Thoracic aorta (tissue), 2 donors: ENCODE results near the gene DNAJB8. TPM values are rescaled to one million over a fixed set of nuclear protein-coding genes. Genes with fewer than 3 reads are reported as not detected.

Source experiments
- ATAC-seq: fragments of 150-250 bp; one replicate; pipeline ENCODE4 v1.8.0; 2017; ENCODE audit warnings: low read depth; ENCODE audit not compliant: insufficient number of reproducible peaks, low FRiP score
- DNase-seq: peaks from one replicate; pipeline ENCODE4 v3.0.0-alpha.2; 2020; ENCODE audit warnings: low spot score
- H3K27ac ChIP-seq, 2 donors: fragments of 200-600 bp; sonication (generic); 1 replicate in 1 of 2; 2 replicates in 1 of 2; pipeline ENCODE4 v1.5.1; 2016; ENCODE audit warnings: mild to moderate bottlenecking in 2 of 2, moderate library complexity in 2 of 2
- H3K27me3 ChIP-seq: fragments of 200-600 bp; sonication (generic); replicated peaks from 2 replicates; pipeline ENCODE4 v1.6.0; 2016; ENCODE audit warnings: mild to moderate bottlenecking; ENCODE audit not compliant: insufficient read depth
- H3K36me3 ChIP-seq: fragments of 200-600 bp; sonication (generic); one replicate; pipeline ENCODE4 v1.5.1; 2016
- H3K4me1 ChIP-seq, 2 donors: fragments of 200-600 bp; sonication (generic); 1 replicate in 1 of 2; 2 replicates in 1 of 2; pipeline versions ENCODE4 v1.5.1 to v1.6.0; 2016; ENCODE audit warnings: low read depth in 2 of 2, mild to moderate bottlenecking in 1 of 2; ENCODE audit not compliant: control insufficient read depth in 1 of 2
- H3K4me3 ChIP-seq: fragments of 200-600 bp; sonication (generic); 2 replicates; pipeline ENCODE4 v1.5.1; 2016; ENCODE audit warnings: mild to moderate bottlenecking
- H3K9me3 ChIP-seq: fragments of 200-600 bp; sonication (generic); 2 replicates; pipeline ENCODE4 v1.5.1; 2016
- total RNA-seq, 2 donors: library from RNA; depleted of rRNA; stranded (reverse); fragments of >200 nt; gene quantifications; one replicate each; pipeline versions ENCODE4 v1.1.0 to v1.2.3, GENCODE V29; 2016
- TF ChIP-seq, protein P1 (sequence below): fragments of 200-600 bp; sonication (generic); IDR thresholded peaks from one replicate; pipeline ENCODE4 v1.5.1; 2019; ENCODE audit warnings: antibody characterized with exemption

Gene DNAJB8
- total RNA-seq, 2 donors from 2014 or later: not detected

DNA sequence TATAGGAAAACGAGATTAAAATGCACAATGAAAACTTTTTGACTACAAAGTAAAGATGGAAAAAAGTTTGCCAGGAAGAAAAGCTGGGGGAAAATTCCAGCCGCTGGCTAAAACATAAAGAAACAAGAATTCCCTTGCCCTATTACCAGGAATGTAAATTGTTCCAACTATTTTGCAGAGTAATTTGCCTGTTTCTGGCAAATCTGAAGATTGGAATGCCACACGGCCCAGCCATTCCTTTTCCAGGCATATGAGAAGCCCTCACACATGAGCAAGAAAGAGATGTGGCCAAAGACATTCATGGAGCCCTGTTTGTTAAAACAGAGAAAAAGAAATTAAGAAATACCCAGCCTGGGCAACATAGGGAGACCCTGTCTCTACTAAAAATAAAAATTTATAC, 34.7 kb upstream of the DNAJB8 start:
- no peak overlapping the region for H3K27ac ChIP-seq
- ATAC-seq (no peak), DNase-seq (no peak)
- H3K27me3 ChIP-seq: peaks cover 18% of the 10 kb centered on the region
- no peaks in the 10 kb centered on the region for H3K9me3 ChIP-seq
- no peaks in the 10 kb centered on the region for H3K36me3 ChIP-seq
- TF ChIP-seq, protein P1, sequence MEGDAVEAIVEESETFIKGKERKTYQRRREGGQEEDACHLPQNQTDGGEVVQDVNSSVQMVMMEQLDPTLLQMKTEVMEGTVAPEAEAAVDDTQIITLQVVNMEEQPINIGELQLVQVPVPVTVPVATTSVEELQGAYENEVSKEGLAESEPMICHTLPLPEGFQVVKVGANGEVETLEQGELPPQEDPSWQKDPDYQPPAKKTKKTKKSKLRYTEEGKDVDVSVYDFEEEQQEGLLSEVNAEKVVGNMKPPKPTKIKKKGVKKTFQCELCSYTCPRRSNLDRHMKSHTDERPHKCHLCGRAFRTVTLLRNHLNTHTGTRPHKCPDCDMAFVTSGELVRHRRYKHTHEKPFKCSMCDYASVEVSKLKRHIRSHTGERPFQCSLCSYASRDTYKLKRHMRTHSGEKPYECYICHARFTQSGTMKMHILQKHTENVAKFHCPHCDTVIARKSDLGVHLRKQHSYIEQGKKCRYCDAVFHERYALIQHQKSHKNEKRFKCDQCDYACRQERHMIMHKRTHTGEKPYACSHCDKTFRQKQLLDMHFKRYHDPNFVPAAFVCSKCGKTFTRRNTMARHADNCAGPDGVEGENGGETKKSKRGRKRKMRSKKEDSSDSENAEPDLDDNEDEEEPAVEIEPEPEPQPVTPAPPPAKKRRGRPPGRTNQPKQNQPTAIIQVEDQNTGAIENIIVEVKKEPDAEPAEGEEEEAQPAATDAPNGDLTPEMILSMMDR: no peak
- H3K4me3 ChIP-seq: no peak overlapping the region
- H3K4me1 ChIP-seq: peaks cover 3 to 16% of the 10 kb centered on the region in 2 donors

DNA sequence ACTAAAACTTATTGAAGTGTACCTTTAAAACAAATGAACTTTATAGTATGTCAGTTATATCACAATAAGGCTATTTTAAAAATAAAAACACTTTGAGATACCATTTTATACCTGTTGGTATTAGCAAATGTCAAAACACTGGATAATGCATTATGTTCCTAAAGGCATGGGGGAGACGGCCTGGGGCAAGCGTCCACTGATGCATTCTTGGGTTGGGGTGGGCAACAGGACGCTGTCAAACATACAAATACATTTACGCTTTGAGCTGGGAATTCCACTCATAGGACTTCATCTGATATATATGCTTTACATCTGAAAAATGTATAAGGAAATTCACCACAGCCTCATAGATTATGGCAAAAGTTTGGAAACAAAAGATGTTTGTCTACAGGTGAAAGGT, 33.9 kb upstream of the DNAJB8 start:
- Histone ChIP-seq H3K27ac (no peak overlapping the region), H3K9me3 (no peaks in the 10 kb centered on the region), H3K27me3 (peaks cover 22% of the 10 kb centered on the region), H3K4me3 (no peak overlapping the region), H3K36me3 (no peaks in the 10 kb centered on the region), H3K4me1 (peaks cover 3 to 16% of the 10 kb centered on the region in 2 donors)
- DNase-seq (no peak), ATAC-seq (no peak)
- TF ChIP-seq, protein P1: no peak

DNA sequence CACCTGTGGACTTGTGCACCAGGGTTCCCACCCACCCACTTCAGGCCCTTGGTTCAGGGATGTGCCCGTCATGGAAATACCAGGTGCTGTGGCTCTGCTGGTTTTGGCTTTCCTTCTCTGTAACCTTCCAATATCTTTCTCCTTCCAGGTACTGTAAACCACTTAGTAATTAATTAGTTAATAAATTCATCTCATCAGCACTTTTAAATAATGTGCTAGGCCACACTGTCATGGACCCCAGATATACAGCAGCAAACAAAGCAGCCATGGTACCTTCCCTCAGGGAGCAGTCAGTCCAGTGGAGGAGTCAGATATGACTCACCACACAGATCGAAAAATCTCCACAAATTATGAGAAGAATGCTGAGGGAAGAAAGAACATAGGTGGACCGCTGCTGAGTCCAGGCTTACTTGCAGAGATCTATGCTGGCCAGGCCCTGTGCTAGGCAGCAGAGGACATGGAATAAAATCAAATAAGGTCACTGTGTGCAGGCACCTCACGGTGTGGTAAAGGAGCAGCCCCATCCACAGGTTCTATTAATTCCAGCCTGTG, 33.1 kb upstream of the DNAJB8 start:
- TF ChIP-seq, protein P1: no peak
- H3K4me1 ChIP-seq: peaks cover 3 to 16% of the 10 kb centered on the region in 2 donors
- no peaks in the 10 kb centered on the region for H3K9me3 ChIP-seq
- no peak overlapping the region for H3K4me3 ChIP-seq
- ATAC-seq: no peak
- no peak for DNase-seq
- no peak overlapping the region for H3K27ac ChIP-seq
- no peaks in the 10 kb centered on the region for H3K36me3 ChIP-seq
- H3K27me3 ChIP-seq: peaks cover 22% of the 10 kb centered on the region

DNA sequence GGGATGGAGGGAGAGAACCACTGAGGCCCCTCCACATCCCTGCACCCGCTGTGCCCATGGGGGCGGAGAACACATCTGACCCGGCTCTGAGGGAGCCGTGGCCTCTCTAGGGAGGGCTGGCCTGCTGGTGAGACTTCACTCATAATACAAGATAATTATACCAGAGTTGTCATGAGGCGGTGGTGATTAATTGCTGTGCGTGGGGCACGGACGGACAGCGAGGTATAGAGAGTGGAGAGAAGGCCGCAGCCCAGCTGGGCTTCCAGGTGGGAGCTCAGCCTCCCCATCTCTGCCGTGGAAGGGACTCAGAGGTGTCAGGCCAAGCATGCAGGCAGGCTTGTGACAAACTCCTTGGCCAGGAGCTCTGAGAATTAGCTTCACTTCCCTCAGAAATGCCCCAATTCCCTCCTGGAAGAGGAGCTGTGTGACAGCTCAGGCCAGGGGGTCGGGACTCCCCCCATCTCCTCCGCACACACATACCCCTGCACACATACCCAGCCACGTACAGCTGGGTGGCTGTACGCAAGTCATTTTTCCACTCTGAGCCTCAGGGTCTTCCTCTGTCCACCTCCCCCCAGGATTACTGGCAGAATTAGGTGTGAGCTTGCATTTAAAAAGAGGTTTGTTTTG, 32.3 kb upstream of the DNAJB8 start:
- H3K27ac ChIP-seq: no peak overlapping the region
- no peak overlapping the region for H3K4me3 ChIP-seq
- H3K9me3 ChIP-seq: no peaks in the 10 kb centered on the region
- peaks cover 3 to 16% of the 10 kb centered on the region in 2 donors for H3K4me1 ChIP-seq
- DNase-seq (no peak), ATAC-seq (no peak)
- TF ChIP-seq, protein P1: no peak
- H3K27me3 ChIP-seq: peaks cover 22% of the 10 kb centered on the region
- H3K36me3 ChIP-seq: no peaks in the 10 kb centered on the region

DNA sequence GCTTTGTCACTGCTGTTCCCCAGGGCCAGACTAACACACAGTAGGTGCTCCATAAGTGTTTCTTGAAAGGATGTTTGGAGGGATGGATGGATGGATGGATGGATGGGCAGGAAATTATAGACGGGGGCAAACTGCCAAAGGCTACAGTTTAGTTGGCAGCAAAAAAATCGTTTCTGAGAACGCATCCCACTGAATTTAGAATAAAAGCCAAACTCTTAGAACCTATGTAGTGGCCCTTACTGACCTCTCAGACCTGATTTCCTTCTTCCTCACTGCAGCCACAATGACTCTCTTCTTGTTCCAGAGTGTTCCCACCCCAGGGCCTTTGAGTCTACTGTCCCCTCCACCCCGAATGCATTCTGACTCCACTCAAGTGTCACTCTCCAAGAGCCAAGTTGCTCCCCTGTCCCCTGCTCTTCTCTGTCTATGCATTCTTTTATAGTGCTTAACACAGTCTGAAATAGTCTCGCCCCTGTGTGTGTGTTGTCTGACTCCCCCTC, 31.5 kb upstream of the DNAJB8 start:
- H3K36me3 ChIP-seq: no peaks in the 10 kb centered on the region
- H3K27me3 ChIP-seq: peaks cover 28% of the 10 kb centered on the region
- H3K9me3 ChIP-seq: no peaks in the 10 kb centered on the region
- TF ChIP-seq, protein P1: no peak
- peaks cover 3 to 20% of the 10 kb centered on the region in 2 donors for H3K4me1 ChIP-seq
- peak overlapping the region; percentile 71 for H3K4me3 ChIP-seq
- DNase-seq (no peak), ATAC-seq (no peak)
- no peak overlapping the region for H3K27ac ChIP-seq
